ENCODE data around the gene DNAJC3. TPM values are rescaled to one million over a fixed set of nuclear protein-coding genes. Genes with fewer than 3 reads are reported as not detected.
"Not testable (repeated sequence)": the region's sequence is repeated elsewhere in the genome, so short reads cannot be mapped to it uniquely, and the experiment has no call there.

Gene DNAJC3
- total and polyA plus RNA-seq, 2 of the 8 experiments (the other 6 are each of a cell fraction or from before 2014, with no cell fraction given), result 4.3 to 24.1 TPM

DNA sequence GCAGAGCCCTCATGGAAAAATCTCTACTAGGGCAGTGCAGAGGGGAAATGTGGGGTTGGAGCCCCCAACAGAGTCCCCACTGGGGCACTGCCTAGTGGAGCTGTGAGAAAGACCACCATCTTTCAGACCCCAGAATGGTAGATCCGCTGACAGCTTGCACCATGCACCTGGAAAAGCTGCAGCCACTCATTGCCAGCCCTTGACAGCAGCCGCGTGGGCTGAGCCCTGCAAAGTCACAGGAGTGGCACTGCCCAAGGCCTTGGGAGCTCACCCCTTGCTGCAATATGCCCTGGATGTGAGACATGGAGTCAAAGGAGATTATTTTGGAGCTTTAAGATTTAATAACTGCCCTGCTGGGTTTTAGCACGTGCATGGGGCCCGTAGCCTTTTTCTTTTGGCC lies 8.0 kb downstream of the DNAJC3 start:
- H2BK20ac ChIP-seq (ENCODE audit: low read length); DNase-seq (ENCODE audit: low read depth in 1 of 2, low spot score in 2 of 2); H3K79me1 ChIP-seq (ENCODE audit: low read depth, low read length); H2BK12ac ChIP-seq (ENCODE audit: low read depth, low read length); H3K27ac ChIP-seq (ENCODE audit: low read depth, low read length); H3K56ac ChIP-seq (replicated peaks; ENCODE audit: insufficient read length, low read depth, low read length); H3K14ac ChIP-seq (ENCODE audit: insufficient read length); H3K4me2 ChIP-seq (ENCODE audit: insufficient read depth in 1 of 2, low read depth in 2 of 2, low read length in 2 of 2); H2BK15ac ChIP-seq (ENCODE audit: low read length); H3K4ac ChIP-seq (replicated peaks; ENCODE audit: insufficient read length, low read depth, low read length); FAIRE-seq; H4K5ac ChIP-seq (ENCODE audit: insufficient read length, low read depth, low read length); H3K9me3 ChIP-seq (ENCODE audit: insufficient read depth in 2 of 2, low read depth in 1 of 2, low read length in 1 of 2); H3K23me2 ChIP-seq (ENCODE audit: low read depth, low read length); POLR2A ChIA-PET (ENCODE audit: partially characterized antibody); H3K36me3 ChIP-seq (ENCODE audit: control insufficient read depth in 2 of 4, insufficient read depth in 4 of 4, low read length in 3 of 4); H4K91ac ChIP-seq (replicated peaks; ENCODE audit: insufficient read length, low read length); H3K23ac ChIP-seq (ENCODE audit: insufficient read length); H3K27me3 ChIP-seq (replicated peaks in 1 of 4; ENCODE audit: control insufficient read depth in 3 of 4, extremely low read depth in 1 of 4, insufficient read depth in 3 of 4, low read length in 3 of 4); H4K8ac ChIP-seq (ENCODE audit: extremely low read depth, insufficient read depth, low read length); H3K4me3 ChIP-seq (ENCODE audit: extremely low read depth in 1 of 4, insufficient read depth in 2 of 4, low read depth in 3 of 4, low read length in 4 of 4); H2BK5ac ChIP-seq (ENCODE audit: low read depth, low read length); H3K9ac ChIP-seq (replicated peaks in 1 of 4; ENCODE audit: extremely low read depth in 1 of 4, low read depth in 3 of 4, low read length in 3 of 4); H4K20me1 ChIP-seq (replicated peaks in 1 of 2; ENCODE audit: control insufficient read depth in 1 of 2, insufficient read depth in 2 of 2, low read length in 2 of 2); H2BK120ac ChIP-seq (replicated peaks; ENCODE audit: low read depth, low read length); H3K18ac ChIP-seq (ENCODE audit: extremely low read depth, low read length); H2AFZ ChIP-seq (ENCODE audit: low read length); H2AK5ac ChIP-seq (ENCODE audit: low read depth, low read length); H3K4me1 ChIP-seq (replicated peaks in 1 of 4; ENCODE audit: control insufficient read depth in 3 of 4, insufficient read depth in 4 of 4, low read length in 3 of 4): not testable (repeated sequence)
- CTCF ChIA-PET (ENCODE audit: partially characterized antibody), result interaction anchor here (0.8 to 2.7 kb wide), 3 partner anchors 13 to 62 kb away, joined by 3 to 13 read pairs (median 4); no protein-coding TSS in a partner anchor
- 81% methylated on average over 5 of the region's 5 CpGs; no CpG with 5 or more reads in 1 of the 2 experiments for WGBS, 2 experiments (ENCODE audit: extremely low coverage in 1 of 2, insufficient coverage in 1 of 2, insufficient read length in 1 of 2, insufficient replicate concordance in 2 of 2, low coverage in 1 of 2, low lambda C conversion rate in 2 of 2, missing lambda C conversion rate in 1 of 2)
- peaks cover 0 to 75% of the 10 kb centered on the region in 2 experiments; a peak in 2 of 4 replicates for H3K79me2 ChIP-seq (ENCODE audit: control insufficient read depth in 1 of 2, insufficient read depth in 2 of 2, low read length in 2 of 2)
